ENCODE measurements around the gene SNRPA1.
"Not testable (repeated sequence)": the region's sequence is repeated elsewhere in the genome, so short reads cannot be mapped to it uniquely, and the experiment has no call there.

SNRPA1 gene

GRCh38 chr15:101294731-101295606, at the start of gene SNRPA1:
TSS of gene SNRPA1 (minus strand) at chr15:101295248. CDS start at chr15:101295178, 70 bp downstream.
- no peak for TF ChIP-seq CTCF (IDR thresholded peaks at IDR 0.05; ENCODE audit: unreplicated experiment in 3 of 3)
- H3K4me1 Mint-ChIP-seq, result peaks cover 45% of the 10 kb centered on the region
- peak within 1 kb of the TSS; percentile 93 to 99 (median 99) for H3K27ac Mint-ChIP-seq
- peaks cover 5% of the 10 kb centered on the region for H3K36me3 Mint-ChIP-seq (ENCODE audit: low read depth)
- H3K4me3 Mint-ChIP-seq, result peak within 1 kb of the TSS; percentile 93 to 98 (median 96)
- no peaks in the 10 kb centered on the region for H3K9me3 Mint-ChIP-seq
- H3K27me3 Mint-ChIP-seq (ENCODE audit: low read depth), result no peaks in the 10 kb centered on the region

GRCh38 chr15:101342056-101342455, 47.0 kb upstream of the SNRPA1 start:
- Mint-ChIP-seq H3K4me1 (peaks cover 11% of the 10 kb centered on the region), H3K9me3 (peaks cover 2% of the 10 kb centered on the region), H3K27ac (no peak overlapping the region), H3K27me3 (ENCODE audit: low read depth) (peaks cover 11% of the 10 kb centered on the region), H3K4me3 (no peak overlapping the region), H3K36me3 (ENCODE audit: low read depth) (no peaks in the 10 kb centered on the region)
- TF ChIP-seq CTCF (IDR thresholded peaks at IDR 0.05; ENCODE audit: unreplicated experiment in 3 of 3), result no peak

- Mint-ChIP-seq H3K9me3 (peaks cover 5% of the 10 kb centered on the region), H3K27ac (no peak overlapping the region), H3K36me3 (ENCODE audit: low read depth) (no peaks in the 10 kb centered on the region), H3K4me3 (no peak overlapping the region), H3K27me3 (ENCODE audit: low read depth) (peaks cover 13% of the 10 kb centered on the region), H3K4me1 (no peaks in the 10 kb centered on the region)
- no peak for TF ChIP-seq CTCF (IDR thresholded peaks at IDR 0.05; ENCODE audit: unreplicated experiment in 3 of 3)
Observed at GRCh38 chr15:101338502-101339057, 43.5 kb upstream of the SNRPA1 start.

GRCh38 chr15:101337976-101338375, 42.9 kb upstream of the SNRPA1 start:
- no peaks in the 10 kb centered on the region for H3K36me3 Mint-ChIP-seq (ENCODE audit: low read depth)
- H3K27me3 Mint-ChIP-seq (ENCODE audit: low read depth), result peaks cover 13% of the 10 kb centered on the region
- H3K4me1 Mint-ChIP-seq, result no peaks in the 10 kb centered on the region
- no peak overlapping the region for H3K4me3 Mint-ChIP-seq
- no peak for TF ChIP-seq CTCF (IDR thresholded peaks at IDR 0.05; ENCODE audit: unreplicated experiment in 3 of 3)
- no peak overlapping the region for H3K27ac Mint-ChIP-seq
- H3K9me3 Mint-ChIP-seq, result peaks cover 5% of the 10 kb centered on the region

GRCh38 chr15:101333907-101334789, 39.1 kb upstream of the SNRPA1 start:
- not testable (repeated sequence) for H3K4me1 Mint-ChIP-seq, H3K27ac Mint-ChIP-seq

DNA sequence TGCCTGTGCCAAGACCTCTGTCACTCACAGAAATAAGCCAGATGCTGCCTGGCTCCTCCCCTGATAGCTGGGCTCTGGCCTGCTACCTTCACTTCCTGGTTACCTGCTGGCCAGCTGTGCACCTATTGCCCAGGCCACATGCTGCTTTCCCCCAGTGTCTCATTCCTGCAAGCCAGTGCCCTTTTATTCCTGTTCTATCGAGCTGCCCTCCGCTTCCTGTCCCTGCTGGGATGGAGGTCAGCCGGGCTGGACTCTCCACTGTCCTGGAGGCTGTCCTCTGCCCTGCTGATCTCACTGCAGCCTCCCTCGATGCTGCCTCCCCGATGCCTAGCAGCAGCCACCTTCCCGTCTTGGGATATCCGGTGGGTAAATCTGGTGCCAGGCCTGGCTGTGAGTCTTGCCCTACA, 37.0 kb upstream of the SNRPA1 start:
- no peak for TF ChIP-seq CTCF (IDR thresholded peaks at IDR 0.05; ENCODE audit: unreplicated experiment in 3 of 3)
- H3K27ac Mint-ChIP-seq, result no peak overlapping the region
- no peaks in the 10 kb centered on the region for H3K36me3 Mint-ChIP-seq (ENCODE audit: low read depth)
- no peaks in the 10 kb centered on the region for H3K4me1 Mint-ChIP-seq
- peaks cover 3% of the 10 kb centered on the region for H3K9me3 Mint-ChIP-seq
- no peak overlapping the region for H3K4me3 Mint-ChIP-seq
- H3K27me3 Mint-ChIP-seq (ENCODE audit: low read depth), result peaks cover 34% of the 10 kb centered on the region

More at GRCh38 chr15:101333907-101334789, 39.1 kb upstream of the SNRPA1 start:
- not testable (repeated sequence) for H3K36me3 Mint-ChIP-seq (ENCODE audit: low read depth); H3K4me3 Mint-ChIP-seq; H3K9me3 Mint-ChIP-seq
- peaks cover 28% of the 10 kb centered on the region for H3K27me3 Mint-ChIP-seq (ENCODE audit: low read depth)
